Measurements from ENCODE around the gene NT5M.

NT5M gene

GRCh38 chr17:17372856-17373520 is 69.8 kb downstream of the NT5M start:
- Histone ChIP-seq H3K4me1 (ENCODE audit: control insufficient read depth in 1 of 2, insufficient read depth in 1 of 2, low read depth in 1 of 2, low read length in 1 of 2) (peaks cover 4 to 6% of the 10 kb centered on the region in 2 experiments), H3K9me3 (no peaks in the 10 kb centered on the region), H3K36me3 (no peaks in the 10 kb centered on the region), H3K27ac (no peak overlapping the region), H3K4me3 (ENCODE audit: low read depth in 1 of 2, low read length in 1 of 2) (no peak overlapping the region), H3K27me3 (no peaks in the 10 kb centered on the region)
- no peak for TF ChIP-seq CTCF (IDR thresholded peaks at IDR 0.05)

GRCh38 chr17:17375841-17376240 is 72.7 kb downstream of the NT5M start:
- TF ChIP-seq CTCF (IDR thresholded peaks at IDR 0.05), result no peak
- Histone ChIP-seq H3K36me3 (no peaks in the 10 kb centered on the region), H3K27me3 (no peaks in the 10 kb centered on the region), H3K9me3 (no peaks in the 10 kb centered on the region), H3K4me3 (ENCODE audit: low read depth in 1 of 2, low read length in 1 of 2) (no peak overlapping the region), H3K27ac (no peak overlapping the region), H3K4me1 (ENCODE audit: control insufficient read depth in 1 of 2, insufficient read depth in 1 of 2, low read depth in 1 of 2, low read length in 1 of 2) (peaks cover 4 to 6% of the 10 kb centered on the region in 2 experiments)

GRCh38 chr17:17376362-17376761 is 73.2 kb downstream of the NT5M start:
- TF ChIP-seq CTCF (IDR thresholded peaks at IDR 0.05), result no peak
- Histone ChIP-seq H3K36me3 (no peaks in the 10 kb centered on the region), H3K4me3 (ENCODE audit: low read depth in 1 of 2, low read length in 1 of 2) (no peak overlapping the region), H3K27me3 (no peaks in the 10 kb centered on the region), H3K27ac (no peak overlapping the region), H3K4me1 (ENCODE audit: control insufficient read depth in 1 of 2, insufficient read depth in 1 of 2, low read depth in 1 of 2, low read length in 1 of 2) (peaks cover 4 to 6% of the 10 kb centered on the region in 2 experiments), H3K9me3 (no peaks in the 10 kb centered on the region)

- Histone ChIP-seq H3K36me3 (no peaks in the 10 kb centered on the region), H3K4me1 (ENCODE audit: control insufficient read depth in 1 of 2, insufficient read depth in 1 of 2, low read depth in 1 of 2, low read length in 1 of 2) (peaks cover 4 to 6% of the 10 kb centered on the region in 2 experiments), H3K4me3 (ENCODE audit: low read depth in 1 of 2, low read length in 1 of 2) (no peak overlapping the region), H3K27me3 (no peaks in the 10 kb centered on the region), H3K27ac (no peak overlapping the region), H3K9me3 (no peaks in the 10 kb centered on the region)
- no peak for TF ChIP-seq CTCF (IDR thresholded peaks at IDR 0.05)
Observed at GRCh38 chr17:17377071-17377967, 74.1 kb downstream of the NT5M start.

GRCh38 chr17:17379197-17379991 is 76.2 kb downstream of the NT5M start:
- no peaks in the 10 kb centered on the region for H3K36me3 ChIP-seq
- no peak overlapping the region for H3K4me3 ChIP-seq (ENCODE audit: low read depth in 1 of 2, low read length in 1 of 2)
- H3K9me3 ChIP-seq, result no peaks in the 10 kb centered on the region
- peaks cover 4 to 6% of the 10 kb centered on the region in 2 experiments for H3K4me1 ChIP-seq (ENCODE audit: control insufficient read depth in 1 of 2, insufficient read depth in 1 of 2, low read depth in 1 of 2, low read length in 1 of 2)
- no peak for TF ChIP-seq CTCF (IDR thresholded peaks at IDR 0.05)
- no peaks in the 10 kb centered on the region for H3K27me3 ChIP-seq
- no peak overlapping the region for H3K27ac ChIP-seq
